Measurements from ENCODE around the gene OR5J2.
"Not testable (repeated sequence)": the region's sequence is repeated elsewhere in the genome, so short reads cannot be mapped to it uniquely, and the experiment has no call there.

OR5J2 gene

DNA sequence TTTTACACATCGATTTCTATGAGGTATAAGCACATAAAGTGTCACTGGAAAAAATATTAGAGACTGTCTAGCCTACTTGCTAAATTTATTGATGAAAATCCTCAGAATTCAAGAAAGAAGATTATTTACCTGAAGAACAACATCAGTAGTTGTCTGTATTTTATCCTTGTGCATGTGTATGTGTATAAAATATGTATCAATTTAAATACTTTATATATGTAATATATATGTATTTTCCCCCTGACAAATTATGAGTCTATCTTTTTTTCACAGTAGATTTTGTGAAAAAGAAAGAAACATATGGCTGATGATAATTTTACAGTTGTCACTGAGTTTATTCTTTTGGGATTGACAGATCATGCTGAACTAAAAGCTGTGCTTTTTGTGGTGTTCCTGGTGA, at the start of gene OR5J2:
Gene OR5J2 (plus strand): TSS at position 301 of the 400 bp plus-strand sequence. CDS start 0 bp downstream, at position 301.
- FAIRE-seq (no peak), DNase-seq (ENCODE audit: insufficient read length, low spot score) (no peak)

- FAIRE-seq (no peak), DNase-seq (ENCODE audit: insufficient read length, low spot score) (no peak)
Measured at GRCh38 chr11:56140151-56140661, 36.2 kb upstream of the OR5J2 start, which contains the start of gene OR8J3. Gene OR8J3, minus strand, starts transcription at chr11:56140201. Its CDS starts 2,483 bp downstream, at chr11:56137718.

DNA sequence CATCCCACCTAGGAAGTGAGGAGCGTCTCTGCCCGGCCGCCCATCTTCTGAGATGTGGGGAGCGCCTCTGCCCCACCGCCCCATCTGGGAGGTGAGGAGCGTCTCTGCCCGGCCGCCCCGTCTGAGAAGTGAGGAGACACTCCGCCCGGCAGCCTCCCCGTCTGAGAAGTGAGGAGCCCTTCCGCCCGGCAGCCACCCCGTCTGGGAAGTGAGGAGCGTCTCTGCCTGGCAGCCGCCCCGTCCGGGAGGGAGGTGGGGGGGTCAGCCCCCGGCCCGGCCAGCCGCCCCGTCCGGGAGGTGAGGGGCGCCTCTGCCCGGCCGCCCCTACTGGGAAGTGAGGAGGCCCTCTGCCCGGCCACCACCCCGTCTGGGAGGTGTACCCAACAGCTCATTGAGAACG, 32.7 kb upstream of the OR5J2 start:
- not testable (repeated sequence) for FAIRE-seq; DNase-seq (ENCODE audit: insufficient read length, low spot score)

GRCh38 chr11:56151376-56151775, 25.0 kb upstream of the OR5J2 start:
- no peak for FAIRE-seq
- no peak for DNase-seq (ENCODE audit: insufficient read length, low spot score)

DNA sequence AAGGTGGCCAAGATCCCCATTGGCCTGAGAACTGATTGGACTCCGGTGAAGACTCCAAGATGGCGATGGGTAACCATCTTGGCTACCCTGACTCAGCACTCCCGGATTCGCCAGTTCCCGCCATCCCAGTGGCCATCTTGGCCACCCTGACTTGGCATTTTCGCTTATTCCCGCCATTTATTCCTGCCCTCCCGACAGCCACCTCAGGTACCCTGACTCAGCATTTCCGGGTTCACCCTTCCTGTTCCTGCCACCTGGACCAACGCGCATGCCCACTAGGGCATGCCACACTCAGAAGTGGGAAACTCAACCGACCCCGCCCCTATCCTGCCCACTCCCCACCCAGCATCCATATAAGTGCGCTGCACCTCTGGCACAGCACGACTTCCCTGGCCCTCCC, 24.1 kb upstream of the OR5J2 start:
- no peak for DNase-seq (ENCODE audit: insufficient read length, low spot score)
- FAIRE-seq: no peak

DNA sequence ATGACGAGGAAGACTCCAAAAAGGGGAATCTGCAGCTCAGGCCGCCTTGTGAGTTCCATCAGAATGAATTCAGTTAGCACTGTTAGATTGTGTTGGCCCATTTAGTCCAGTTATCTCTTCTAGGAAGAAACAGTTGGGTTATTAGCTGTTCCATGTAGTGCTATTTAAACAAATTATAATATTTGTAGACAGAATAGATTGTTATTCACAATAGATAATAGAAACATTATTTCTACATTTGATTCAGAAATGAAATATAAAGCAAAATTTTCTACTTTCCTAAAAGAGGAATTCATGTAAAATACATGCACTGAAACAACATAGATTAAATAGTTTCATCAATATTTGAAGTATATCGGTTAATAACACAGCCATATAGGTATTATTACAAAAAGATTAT, 16.2 kb upstream of the OR5J2 start, which contains the start of gene OR8K5:
Gene OR8K5 (minus strand): TSS at position 101 of the 400 bp plus-strand sequence. CDS start 0 bp downstream, at position 101.
- DNase-seq (ENCODE audit: insufficient read length, low spot score): no peak
- no peak for FAIRE-seq

DNA sequence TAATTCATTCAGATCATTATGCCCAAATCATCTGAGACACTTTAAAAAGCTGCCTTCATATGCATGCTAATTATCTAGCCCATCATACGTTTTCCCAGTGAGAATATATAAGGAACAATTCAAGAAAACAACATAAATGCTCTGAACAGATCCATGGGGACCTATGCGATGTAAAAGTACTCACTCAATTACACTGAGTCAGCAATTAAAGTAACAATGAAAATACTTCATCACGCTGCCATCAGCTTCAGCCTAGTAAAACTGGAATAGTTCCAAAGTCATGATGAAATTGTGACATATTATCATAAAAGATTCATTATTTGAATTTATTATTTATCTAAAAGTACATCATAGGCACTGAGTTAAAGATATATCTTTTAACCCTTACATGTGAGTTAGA, 12.6 kb upstream of the OR5J2 start:
- no peak for DNase-seq (ENCODE audit: insufficient read length, low spot score)
- no peak for FAIRE-seq

- DNase-seq (ENCODE audit: insufficient read length, low spot score): no peak
- FAIRE-seq: no peak
Measured at GRCh38 chr11:56172256-56172830, 4.1 kb upstream of the OR5J2 start.

DNA sequence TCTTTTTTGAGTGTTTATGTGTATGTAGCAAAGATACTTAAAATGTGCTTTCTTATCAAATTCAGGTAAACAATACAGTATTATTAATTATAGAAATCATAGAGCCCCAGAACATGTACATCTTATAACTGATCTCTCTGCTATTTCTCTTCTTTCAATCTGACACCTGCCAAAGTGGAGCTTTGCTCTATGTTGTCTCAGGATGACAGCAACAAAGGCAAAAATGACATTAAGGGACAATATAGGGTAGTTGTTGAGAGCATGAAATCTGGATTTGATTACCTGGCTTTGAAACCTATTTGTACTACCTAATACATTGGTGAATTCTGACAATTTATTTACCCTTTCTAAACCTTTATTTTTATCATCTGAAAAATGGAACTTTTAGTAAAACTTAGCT, 7.0 kb downstream of the OR5J2 start:
- FAIRE-seq: no peak
- no peak for DNase-seq (ENCODE audit: insufficient read length, low spot score)

GRCh38 chr11:56188602-56189001, 12.2 kb downstream of the OR5J2 start:
- DNase-seq (ENCODE audit: insufficient read length, low spot score): no peak
- FAIRE-seq: no peak

- DNase-seq (ENCODE audit: insufficient read length, low spot score): no peak
- no peak for FAIRE-seq
Measured at GRCh38 chr11:56196705-56197104, 20.3 kb downstream of the OR5J2 start.

DNA sequence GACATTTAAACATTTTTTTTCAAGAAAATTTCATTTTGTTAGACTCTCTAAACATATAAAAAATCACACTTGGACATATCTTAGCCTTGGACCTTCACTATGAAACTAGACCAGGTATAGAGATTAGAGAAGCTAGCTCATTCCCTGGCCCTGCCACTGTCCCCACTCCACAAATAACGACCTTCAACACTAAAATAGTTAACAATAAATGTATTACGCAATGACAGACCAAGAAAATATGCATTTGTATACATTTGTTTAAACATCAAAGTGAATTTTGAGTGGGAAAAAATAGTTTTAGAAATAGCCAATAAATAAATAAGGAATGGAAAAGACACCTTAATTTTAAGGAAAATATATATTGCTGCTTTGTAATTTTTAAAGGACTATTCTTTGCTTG, 20.9 kb downstream of the OR5J2 start:
- no peak for DNase-seq (ENCODE audit: insufficient read length, low spot score)
- no peak for FAIRE-seq

DNA sequence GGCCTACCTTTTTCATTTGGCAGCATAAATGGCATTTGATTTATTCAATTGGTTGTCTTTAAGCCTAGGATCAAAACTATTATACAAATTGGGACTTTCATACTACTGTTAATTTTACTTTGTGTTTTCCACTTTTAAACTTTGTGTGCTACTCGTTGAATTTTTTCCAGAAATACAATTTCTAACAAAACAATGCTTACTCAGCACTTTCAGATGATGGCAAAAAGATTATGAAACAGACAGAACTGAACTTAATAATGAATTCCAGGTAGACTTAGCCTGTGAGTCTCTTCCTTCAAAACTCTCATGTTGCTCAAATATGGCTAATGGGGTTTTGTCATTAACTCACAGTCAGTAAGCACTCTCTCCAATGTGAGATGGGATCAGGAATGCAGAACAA, 31.4 kb downstream of the OR5J2 start:
- FAIRE-seq (no peak), DNase-seq (ENCODE audit: insufficient read length, low spot score) (no peak)

DNA sequence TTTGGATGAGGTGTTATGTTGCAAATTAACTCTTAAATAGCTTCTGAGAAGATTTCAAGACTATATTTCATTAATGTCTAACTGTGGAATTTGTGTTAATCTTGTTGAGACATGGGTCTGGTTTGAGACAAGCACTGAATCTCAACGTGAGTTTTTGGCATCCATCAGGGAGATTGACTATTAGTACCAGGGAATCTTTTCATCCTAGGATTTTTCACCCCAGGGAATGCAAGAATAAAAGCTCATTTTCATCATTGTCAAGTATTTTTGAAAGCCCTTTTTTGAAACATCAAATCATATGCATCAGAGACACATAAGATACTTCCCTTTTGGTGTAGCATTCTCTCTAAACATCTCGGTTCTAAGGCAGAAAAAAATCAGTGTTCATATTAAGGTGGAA, 38.1 kb downstream of the OR5J2 start:
- DNase-seq (ENCODE audit: insufficient read length, low spot score): no peak
- no peak for FAIRE-seq

- not testable (repeated sequence) for DNase-seq (ENCODE audit: insufficient read length, low spot score)
Measured at GRCh38 chr11:56219735-56220134, 43.3 kb downstream of the OR5J2 start.

More at GRCh38 chr11:56219735-56220134, 43.3 kb downstream of the OR5J2 start:
- not testable (repeated sequence) for FAIRE-seq

Data from GM19239 (cell line).